ENCODE results near the gene PLOD2. TPM values are rescaled to one million over a fixed set of nuclear protein-coding genes. Genes with fewer than 3 reads are reported as not detected.

The PLOD2 gene
- total and polyA plus RNA-seq, 4 donors: 18.6 to 57.0 (median 24.3) TPM

- H3K27me3 ChIP-seq (ENCODE audit: control insufficient read depth in 4 of 4, insufficient read depth in 4 of 4, low read length in 3 of 4): no peaks in the 10 kb centered on the region
- WGBS: 83% methylated on average over 2 of the region's 2 CpGs
- H3K27ac ChIP-seq (ENCODE audit: low read depth in 1 of 2, low read length in 2 of 2): peak overlapping the region; percentile 76 to 95
- H3K9me3 ChIP-seq (ENCODE audit: control insufficient read depth in 4 of 4, low read length in 3 of 4): no peaks in the 10 kb centered on the region
- peak overlapping the region in 1 of 3 donors; percentile 24 for H3K4me3 ChIP-seq (ENCODE audit: low read depth in 1 of 3, low read length in 3 of 3)
- peak overlapping the region in 1 of 2 donors; percentile 42 for H3K9ac ChIP-seq (ENCODE audit: low read depth in 1 of 2, low read length in 2 of 2)
- no peaks in the 10 kb centered on the region for H3K36me3 ChIP-seq (ENCODE audit: control insufficient read depth in 4 of 4, insufficient read depth in 3 of 4, low read depth in 1 of 4, low read length in 3 of 4)
- no peak for TF ChIP-seq JUND (IDR thresholded peaks at IDR 0.05)
- no peak for TF ChIP-seq FOXA1 (IDR thresholded peaks at IDR 0.05)
- no peak for TF ChIP-seq HNF4A (conservative IDR thresholded peaks at IDR 0.05)
- no peak for TF ChIP-seq GABPA (IDR thresholded peaks at IDR 0.05 in 1 of 2, conservative IDR thresholded peaks at IDR 0.05 in 1 of 2)
- TF ChIP-seq YY1 (IDR thresholded peaks at IDR 0.05): no peak
- TF ChIP-seq ZBTB33 (IDR thresholded peaks at IDR 0.05): no peak
- TF ChIP-seq EGR1 (IDR thresholded peaks at IDR 0.05; ENCODE audit: low read depth in 2 of 2): no peak
- TF ChIP-seq CTCF (IDR thresholded peaks at IDR 0.05; ENCODE audit: low read depth, low read length, missing input control): no peak
- no peak for TF ChIP-seq FOXA2 (IDR thresholded peaks at IDR 0.05)
- TF ChIP-seq RXRA (IDR thresholded peaks at IDR 0.05): no peak
- TF ChIP-seq NR2F2 (IDR thresholded peaks at IDR 0.05): no peak
- TF ChIP-seq REST (IDR thresholded peaks at IDR 0.05): no peak
- TF ChIP-seq HNF4G (IDR thresholded peaks at IDR 0.05): no peak
- no peak for TF ChIP-seq TAF1 (conservative IDR thresholded peaks at IDR 0.05)
- no peak for TF ChIP-seq ATF3 (IDR thresholded peaks at IDR 0.05)
- TF ChIP-seq SP1 (IDR thresholded peaks at IDR 0.05): no peak
- peaks cover 8 to 70% (median 45%) of the 10 kb centered on the region in 4 donors for H3K4me1 ChIP-seq (ENCODE audit: control insufficient read depth in 4 of 4, insufficient read depth in 4 of 4, low read length in 3 of 4)
- DNase-seq (ENCODE audit: low spot score): no peak
These were observed 3.5 kb downstream of the PLOD2 start for GRCh38 chr3:146157325-146158060.

All from liver (tissue), 9 donors.